HG02678 (cell line): ENCODE results near the gene HSFX3.
"Not testable (repeated sequence)": the region's sequence is repeated elsewhere in the genome, so short reads cannot be mapped to it uniquely, and the experiment has no call there.

Experiments
- ATAC-seq: cut with Tn5 transposase; IDR thresholded peaks from one replicate; pipeline ENCODE4 v1.9.1; 2021; ENCODE audit warnings: mild to moderate bottlenecking, moderate library complexity; ENCODE audit not compliant: unreplicated experiment

HSFX3 gene

DNA sequence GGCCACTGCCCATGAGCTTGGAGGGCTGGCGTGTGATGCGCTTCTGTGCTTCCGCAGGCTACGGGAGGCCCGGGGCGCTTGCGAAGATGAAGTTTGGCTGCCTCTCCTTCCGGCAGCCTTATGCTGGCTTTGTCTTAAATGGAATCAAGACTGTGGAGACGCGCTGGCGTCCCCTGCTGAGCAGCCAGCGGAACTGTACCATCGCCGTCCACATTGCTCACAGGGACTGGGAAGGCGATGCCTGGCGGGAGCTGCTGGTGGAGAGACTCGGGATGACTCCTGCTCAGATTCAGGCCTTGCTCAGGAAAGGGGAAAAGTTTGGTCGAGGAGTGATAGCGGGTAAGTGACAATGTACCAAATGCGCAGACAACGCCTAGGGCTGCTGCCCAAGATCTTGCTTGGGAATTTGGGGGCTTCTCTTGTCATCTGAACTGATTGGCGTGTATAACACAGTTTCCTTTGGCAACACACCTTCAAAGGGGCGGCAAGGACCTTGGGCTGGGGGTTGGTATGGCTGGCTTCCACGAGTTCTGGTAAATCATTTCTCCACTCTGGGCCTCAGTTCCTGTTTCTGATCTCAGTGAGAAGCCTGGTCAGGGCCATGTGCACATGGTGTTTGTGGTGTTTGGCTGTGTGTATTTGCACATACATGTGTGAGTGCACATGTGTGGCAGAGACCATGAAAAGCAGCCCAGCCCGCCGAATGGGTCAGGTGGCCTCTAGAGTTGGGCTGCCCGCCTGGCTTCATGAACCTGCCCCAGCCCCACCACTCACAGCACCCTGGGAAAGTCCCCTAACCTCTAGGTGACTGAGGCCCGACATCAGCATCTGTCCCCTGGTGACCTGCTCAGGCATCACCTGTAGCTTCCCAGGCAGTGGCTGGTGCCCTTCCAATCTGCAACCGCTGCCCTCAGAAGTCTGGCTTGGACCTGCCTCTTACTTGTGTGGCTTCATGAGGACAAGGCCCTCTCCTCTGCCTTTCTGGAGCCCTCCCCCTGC, 3.9 kb downstream of the HSFX3 start:
- not testable (repeated sequence) for ATAC-seq

DNA sequence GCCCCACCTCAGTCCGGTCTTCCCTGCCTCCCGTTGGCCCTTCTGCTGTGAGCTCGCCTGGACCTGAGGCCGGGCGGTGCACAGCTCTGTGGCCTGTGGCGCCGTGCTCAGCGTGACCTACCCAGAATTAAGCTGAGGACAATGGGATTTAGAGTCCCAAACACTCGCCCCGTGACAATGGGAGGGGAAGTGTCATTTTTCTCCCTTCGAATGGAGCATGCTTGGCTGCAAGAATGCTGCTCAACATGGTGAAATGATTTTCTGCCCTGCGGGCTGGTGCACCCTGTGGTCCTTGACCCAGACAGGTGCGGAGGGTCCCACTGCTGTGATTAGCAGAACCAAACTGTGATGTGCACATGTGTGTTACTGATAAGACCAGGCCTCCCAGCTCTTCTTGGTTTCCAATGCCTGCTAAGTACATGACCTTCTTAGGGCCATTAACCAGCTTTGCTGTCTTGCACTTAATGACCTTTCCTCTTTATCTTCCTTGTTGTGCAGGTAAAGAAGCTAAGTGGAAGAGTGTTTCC, 8.1 kb downstream of the HSFX3 start:
- ATAC-seq = no peak

DNA sequence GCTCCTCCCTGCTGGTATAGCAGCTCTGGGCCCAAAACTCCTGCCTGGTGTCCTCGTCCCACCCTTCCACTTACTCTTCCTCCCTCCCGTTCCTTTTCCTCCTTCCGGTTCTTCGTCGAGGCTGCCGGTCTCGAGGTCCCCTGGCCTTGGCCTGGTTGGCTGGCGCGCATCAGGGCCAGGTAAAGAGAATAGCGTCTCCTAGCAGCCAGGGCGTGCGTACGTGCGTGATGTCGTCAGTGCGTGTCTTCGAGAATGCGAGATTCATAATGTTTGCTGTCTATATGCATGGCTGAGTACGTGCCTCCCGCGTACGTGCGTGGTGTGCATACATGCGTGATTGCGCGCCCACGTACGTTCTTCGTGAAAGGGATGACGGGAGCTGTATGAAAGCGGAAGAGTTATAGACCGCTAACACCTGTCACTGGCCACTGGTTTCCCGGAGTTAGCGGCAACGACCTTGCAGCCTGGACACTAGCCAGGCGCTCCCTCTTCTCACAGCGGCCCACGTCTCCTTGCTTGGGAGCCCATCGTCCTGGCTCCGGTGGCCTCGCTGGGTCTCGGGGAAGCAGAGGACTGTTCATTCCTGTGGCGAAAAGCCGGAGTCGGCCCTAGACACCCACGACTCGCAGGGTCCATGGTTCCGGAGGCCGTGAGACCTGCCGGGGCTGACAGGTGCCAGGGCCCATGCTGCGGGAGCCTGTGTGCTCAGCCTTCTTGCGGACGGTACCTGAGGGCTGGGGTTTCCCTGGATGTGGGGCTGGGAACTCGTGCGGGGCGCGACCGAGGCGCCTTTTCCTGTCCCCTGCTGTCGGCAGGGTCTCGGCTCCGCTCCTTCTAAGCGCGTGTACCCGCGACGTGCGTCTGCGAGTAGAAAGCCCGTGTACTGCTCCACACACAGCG, 8.9 kb downstream of the HSFX3 start, which contains the start of gene EOLA1:
Gene EOLA1, plus strand, starts transcription at position 392 of the 900 bp plus-strand sequence. CDS start 4,619 bp downstream, outside the sequence.
- ATAC-seq = peak; percentile 74

DNA sequence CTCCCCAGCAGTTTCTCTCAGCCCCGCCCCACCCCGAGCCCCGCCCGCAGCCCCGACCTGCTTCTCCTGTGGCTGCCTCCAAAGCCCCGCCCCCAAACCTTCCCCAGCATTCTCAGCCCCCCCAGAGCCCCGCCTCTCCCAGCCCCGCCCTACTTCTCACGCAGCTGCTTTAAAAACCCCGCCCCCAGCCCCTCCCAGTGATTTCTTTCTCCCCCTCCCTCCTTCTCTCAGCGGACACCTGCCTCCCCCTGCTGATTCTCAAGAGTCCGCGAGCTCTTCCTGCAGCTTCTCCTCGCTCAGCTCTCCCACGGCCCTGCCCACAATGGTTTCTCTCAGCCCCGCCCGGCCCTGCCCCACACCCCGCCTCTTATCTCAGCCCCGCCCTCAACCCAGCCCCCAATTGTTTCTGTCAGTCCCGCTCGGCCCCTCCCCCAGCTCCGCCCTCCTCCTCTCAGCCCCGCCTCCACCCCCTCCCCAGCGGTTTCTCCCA, 9.5 kb downstream of the HSFX3 start:
- peak; percentile 21 for ATAC-seq

DNA sequence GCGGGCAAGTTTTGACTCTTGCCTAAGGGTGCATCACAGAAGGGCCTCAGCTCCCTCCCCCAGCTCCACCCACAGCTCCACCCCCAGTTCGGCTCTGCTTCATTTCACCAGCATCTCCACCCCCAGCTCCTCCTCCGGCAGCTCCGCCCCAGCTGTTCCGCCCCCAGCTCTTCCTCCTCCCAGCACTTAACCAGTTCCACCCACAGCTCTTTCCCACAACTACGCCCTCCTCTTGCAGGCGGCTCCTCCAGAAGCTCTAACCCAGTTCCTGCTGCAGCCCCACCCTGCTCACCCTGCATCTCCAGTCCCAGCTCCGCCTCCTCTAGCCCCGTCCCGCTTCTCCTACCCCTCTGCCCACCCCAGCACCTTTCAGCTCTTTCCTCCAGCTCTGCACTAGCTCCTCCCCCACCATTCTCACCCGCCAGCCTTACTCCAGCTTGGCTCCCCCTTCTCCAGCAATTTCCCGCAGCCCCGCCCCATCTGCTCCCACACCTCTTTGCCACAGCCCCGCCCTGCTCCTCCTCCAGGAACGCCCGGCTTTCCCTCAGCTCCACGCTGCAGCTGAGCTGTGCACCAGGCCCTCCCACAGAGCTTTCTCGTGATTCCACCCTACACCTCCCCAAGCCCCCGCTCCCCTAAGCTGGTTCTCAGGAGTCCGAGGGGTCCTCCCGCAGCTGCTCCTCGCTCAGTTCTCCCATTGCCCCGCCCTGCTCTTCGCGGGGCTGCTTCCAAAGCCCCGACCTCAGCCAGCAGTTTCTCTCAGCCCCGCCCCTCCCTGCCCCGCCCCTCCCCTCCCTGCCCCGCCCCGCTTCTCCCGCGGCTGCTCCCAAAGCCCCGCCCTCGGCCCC, 10.2 kb downstream of the HSFX3 start:
- peak; percentile 42 for ATAC-seq

DNA sequence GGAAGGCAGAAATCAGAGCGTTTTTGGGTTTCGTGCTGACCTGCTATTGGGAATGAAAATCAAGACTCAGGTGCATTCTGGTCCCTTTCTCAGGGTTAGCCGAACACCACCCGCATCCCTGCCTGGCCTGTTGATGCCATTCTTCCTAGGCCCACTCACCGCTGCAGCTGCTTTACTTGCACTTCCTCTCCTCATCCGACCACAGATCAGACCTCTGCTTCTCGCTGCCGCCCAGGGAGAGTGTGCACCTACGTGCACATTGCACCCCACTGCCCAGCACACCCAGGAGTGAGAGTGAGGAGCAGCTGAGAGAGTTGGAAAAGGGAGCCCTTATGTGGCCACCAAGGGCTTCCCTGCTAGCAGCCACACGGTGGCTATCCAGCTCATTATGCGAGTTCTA, 12.2 kb downstream of the HSFX3 start:
- ATAC-seq = not testable (repeated sequence)

DNA sequence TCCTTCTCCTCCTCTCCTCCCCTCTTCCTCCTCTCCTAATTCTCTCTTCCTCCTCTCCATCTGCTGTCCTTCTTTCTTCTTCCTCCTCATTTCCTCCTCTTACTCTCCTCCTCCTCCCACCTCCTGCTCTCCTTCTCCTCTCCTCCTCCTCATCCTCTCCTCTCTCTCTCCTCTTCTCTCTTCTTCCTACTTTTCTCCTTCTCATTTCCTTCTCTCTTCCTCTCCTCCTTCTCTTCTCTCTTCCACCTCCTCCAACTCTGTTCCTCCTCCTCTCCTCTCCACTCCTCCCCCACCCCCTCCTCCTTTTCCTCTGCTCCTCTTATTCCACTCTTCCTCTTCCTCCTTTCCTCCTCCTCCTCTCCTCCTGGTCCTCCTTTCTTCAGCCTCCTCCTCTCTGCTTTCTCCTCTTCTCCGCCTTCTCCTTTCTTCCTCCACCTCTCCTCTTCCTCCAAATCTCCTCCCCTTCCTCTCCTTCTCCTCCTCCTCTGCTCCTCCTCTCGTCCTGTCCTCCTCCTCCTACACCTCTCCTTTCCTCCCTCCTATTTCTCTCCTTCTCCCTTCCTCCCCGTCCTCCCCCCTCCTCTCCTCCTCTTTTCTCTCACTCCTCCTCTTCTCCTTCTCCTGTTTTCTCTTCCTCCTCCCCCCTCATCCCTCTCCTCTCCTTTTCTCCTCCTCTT, 14.7 kb downstream of the HSFX3 start:
- ATAC-seq = not testable (repeated sequence)

DNA sequence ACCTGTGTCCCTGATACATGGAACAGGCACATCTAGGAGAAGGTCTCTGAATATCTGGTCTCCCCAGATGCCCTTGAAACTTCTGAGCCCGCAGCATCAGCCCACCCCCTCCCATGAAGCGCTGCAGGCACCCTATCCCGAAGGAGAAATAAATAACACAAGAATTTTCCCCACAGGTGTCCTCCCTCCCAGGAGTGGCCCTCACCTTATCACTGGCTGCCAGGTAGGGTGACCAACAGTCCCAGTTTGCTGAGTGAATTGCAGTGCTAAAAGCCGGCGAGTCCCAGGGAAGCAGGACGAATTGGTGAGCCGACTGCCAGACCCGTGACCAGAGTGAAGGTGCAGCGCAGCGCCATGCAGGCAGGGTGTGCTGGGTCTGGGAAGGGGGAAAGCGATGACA, 15.7 kb downstream of the HSFX3 start:
- ATAC-seq = not testable (repeated sequence)

DNA sequence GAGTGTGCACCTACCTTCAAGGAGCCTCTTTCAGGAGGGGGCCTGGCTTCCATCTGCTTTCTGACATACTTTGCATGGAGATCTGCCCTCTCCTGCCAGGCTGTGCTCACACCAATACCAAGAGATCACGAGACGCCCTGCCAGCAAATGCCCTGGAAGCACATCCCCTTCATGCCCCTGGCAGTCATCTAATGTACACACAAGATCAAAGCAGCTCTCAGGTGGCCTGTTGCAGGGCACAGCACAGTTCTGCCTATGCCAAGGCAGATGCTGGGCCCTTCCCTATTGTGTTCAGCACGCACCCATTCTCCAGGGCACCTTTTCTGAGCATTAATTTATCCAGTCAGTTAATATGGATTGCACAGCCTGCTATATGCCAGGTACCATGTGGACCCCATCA, 16.9 kb downstream of the HSFX3 start:
- not testable (repeated sequence) for ATAC-seq

DNA sequence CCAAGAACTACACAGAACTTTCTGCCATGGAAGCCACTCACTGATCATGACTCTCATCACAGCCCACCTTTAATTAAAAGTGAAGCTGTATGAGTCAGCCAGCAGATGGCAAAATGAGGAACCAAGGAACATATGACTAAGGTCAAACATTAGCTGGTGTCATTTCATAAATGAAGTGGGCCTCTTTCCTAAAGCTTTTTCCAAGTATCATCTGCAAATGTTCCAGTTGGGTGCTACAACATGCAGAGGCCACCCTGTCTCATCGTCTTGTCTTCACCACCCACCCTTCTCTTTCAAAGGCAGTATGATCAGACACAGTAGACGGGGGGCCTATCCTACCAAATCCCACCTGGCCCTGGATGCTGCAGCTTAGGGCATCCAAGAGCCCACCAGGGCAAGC, 18.1 kb downstream of the HSFX3 start:
- peak; percentile 71 for ATAC-seq

DNA sequence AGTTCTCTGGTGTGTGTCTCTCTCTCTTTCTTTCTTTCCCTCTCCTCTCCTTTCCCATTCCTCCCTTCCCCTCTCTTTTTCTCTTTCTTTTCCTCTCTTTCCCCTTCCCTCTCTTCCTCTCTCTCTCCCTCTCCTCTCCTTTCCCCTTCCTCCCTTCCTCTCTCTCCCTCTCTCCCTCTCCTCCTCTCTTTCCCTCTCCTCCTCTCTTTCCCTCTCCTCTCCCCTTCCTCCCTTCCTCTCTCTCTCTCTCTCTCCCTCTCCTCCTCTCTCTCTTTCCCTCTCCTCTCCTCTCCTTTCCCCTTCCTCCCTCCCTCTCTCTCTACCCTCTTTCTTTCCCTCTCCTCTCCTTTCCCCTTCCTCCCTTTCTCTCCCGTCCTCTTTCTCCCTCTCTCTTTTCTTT, 21.3 kb downstream of the HSFX3 start:
- no peak for ATAC-seq

DNA sequence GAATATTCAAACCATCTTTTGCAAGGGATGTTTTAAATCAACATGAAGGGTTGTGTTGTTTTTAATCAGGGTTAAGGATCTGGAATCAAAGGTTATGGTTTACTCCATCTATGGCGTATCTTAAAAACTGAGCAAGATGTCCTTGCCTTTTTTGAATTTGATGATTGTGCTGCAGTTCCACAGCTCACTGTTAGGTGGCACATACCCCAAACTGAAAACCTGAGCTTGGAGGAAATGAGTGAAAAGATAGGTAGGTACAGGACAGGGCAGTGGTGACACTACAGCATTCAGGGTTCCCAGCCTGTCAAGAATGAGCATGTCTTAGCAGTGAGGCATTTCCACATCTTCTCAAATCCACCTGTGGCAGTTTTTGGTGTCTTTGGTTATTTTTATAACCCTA, 22.0 kb downstream of the HSFX3 start:
- ATAC-seq = no peak

DNA sequence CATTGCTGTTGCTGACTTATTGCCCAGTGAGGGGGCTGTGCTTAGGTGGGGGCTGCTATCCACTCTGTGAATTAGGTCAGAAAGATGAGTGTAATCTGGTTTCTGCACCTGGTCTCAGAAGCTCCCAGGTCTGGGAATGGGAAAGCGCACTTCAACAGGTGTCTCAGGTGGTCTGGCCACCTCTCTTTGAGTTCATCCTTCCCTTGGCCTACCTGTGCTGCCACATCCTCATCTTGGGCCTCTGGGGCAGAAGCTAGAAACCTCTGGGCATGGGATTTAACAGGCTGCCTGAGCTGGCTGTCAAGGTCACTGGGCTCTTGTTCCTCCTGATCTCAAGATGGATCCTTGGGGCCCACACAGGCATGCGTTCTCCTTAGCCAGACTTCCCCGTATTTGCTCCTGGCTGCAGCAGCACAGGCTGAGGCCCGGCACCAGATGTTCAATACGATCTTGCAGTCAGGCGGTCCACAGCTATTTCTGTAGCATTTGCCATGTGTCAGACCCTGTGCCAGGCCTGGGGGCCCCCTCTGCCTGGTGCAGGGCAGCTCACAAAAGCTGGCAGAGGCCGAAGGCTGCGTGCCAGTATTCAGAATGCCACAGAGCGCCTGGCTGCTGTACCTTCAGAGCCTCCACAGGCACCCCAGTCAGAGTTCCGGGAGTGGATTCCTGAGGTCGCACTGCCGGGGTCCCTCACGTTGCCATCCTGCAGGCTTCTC, 23.2 kb downstream of the HSFX3 start:
- not testable (repeated sequence) for ATAC-seq

DNA sequence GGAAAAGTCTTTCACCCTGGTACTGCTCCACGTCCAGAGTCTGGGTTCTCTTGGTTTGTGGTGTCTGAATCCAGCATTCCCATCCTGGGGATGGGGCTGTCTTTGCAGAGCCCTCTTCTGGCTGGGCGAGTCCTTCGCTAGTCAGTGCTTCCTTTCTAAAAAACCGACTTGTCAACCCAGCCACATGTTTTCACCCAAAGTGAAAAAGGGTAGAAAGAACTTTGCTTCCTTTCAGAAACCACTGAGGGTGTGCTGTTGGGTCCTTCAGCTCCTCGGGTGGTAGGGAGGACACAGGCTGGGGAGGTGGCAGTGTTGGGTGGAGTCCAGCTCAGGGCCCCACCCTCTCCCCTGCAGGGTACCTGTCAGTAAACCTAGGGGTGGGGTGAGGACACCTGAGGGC, 23.8 kb downstream of the HSFX3 start:
- ATAC-seq = peak; percentile 49

DNA sequence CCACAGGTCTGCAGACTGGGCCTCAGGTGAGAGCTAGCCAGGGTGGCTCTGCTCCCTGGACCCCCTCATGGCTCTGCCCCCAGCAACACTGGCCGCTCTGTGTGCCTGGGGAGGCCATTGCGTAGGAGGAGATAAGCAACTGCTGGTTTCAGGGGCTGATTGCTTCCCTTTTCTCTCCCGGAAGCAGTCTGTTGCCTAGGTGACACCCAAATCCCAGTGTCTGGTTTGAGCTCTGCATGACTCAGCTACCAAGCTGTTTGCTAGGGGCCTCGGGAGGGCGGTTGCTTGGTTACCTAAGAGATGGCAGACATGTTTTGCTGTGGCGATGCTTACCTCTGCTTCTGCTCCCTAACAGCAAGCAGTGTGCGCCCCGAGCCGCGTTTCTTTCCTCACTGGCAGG, 24.3 kb downstream of the HSFX3 start:
- ATAC-seq = peak; percentile 97

DNA sequence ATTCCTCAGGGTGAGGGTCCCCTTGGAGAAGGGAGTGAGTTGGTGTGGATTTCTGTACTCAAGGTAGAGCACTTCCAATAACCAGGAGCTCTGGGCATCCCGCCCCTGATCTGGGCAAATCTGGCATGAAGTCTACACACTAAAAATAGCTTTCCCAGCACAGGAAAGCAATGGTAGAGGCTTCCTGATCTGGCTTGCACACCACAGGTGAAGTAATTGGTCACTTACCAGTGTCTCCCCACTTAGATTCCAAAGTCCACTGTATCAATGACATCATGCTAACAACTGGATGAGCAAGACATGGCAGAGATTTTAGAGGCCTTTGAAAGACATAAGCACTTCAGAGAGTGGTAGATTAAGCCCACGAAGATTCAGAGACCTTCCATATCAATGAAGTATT, 26.8 kb downstream of the HSFX3 start:
- no peak for ATAC-seq

DNA sequence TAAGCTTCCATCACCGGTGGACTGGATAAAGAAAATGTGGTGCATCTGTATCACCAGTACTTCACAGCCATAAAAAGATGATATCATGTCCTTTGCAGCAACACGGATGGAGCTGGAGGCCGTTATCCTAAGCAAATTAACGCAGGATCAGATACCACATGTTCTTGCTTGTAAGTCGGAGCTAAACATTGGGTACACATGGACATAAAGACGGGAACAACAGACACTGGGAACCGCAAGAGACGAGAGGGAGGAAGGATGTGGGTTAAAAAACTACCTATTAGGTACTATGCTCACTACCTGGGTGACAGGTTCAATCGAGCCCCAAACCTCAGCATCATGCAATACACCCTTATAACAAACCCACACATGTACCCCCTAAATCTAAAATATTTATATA, 28.3 kb downstream of the HSFX3 start:
- ATAC-seq = no peak

DNA sequence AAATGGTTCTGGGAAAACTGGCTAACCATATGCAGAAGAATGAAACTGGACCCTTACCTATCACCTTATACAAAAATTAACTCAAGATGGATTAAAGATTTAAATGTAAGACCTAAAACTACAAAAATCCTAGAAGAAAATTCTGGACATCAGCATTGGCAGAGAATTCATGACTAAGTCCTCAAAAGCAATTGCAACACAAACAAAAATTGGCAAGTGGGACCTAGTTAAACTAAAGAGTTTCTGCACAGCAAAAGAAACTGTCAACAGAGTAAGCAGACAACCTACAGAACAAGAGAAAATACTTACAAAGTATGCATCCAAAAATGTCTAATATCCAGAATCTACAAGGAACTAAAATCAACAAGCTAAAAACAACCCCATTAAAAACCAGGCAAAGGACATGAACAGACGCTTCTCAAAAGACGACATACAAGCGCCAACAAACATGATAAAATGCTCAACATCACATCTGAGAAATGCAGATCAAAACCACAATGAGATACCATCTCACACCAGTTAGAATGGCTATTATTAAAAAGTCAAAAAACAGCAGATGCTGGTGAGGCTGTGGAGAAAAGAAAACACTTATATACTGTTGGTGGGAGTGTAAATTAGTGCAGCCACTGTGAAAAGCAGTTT, 29.0 kb downstream of the HSFX3 start:
- not testable (repeated sequence) for ATAC-seq
